ENCODE measurements around the gene ID4. TPM values are rescaled to one million over a fixed set of nuclear protein-coding genes. Genes with fewer than 3 reads are reported as not detected.

Gene ID4
- total RNA-seq, 1 donor from 2014 or later, result 1.6 TPM

- Histone ChIP-seq H3K27me3 (ENCODE audit: control insufficient read depth, insufficient read depth, low read length) (peaks cover 8% of the 10 kb centered on the region), H3K4me3 (ENCODE audit: low read depth, low read length) (no peak overlapping the region), H3K36me3 (ENCODE audit: control insufficient read depth, insufficient read depth, low read length) (no peaks in the 10 kb centered on the region)
- FAIRE-seq (no peak), DNase-seq (ENCODE audit: low read depth) (no peak)
- TF ChIP-seq, protein P1, sequence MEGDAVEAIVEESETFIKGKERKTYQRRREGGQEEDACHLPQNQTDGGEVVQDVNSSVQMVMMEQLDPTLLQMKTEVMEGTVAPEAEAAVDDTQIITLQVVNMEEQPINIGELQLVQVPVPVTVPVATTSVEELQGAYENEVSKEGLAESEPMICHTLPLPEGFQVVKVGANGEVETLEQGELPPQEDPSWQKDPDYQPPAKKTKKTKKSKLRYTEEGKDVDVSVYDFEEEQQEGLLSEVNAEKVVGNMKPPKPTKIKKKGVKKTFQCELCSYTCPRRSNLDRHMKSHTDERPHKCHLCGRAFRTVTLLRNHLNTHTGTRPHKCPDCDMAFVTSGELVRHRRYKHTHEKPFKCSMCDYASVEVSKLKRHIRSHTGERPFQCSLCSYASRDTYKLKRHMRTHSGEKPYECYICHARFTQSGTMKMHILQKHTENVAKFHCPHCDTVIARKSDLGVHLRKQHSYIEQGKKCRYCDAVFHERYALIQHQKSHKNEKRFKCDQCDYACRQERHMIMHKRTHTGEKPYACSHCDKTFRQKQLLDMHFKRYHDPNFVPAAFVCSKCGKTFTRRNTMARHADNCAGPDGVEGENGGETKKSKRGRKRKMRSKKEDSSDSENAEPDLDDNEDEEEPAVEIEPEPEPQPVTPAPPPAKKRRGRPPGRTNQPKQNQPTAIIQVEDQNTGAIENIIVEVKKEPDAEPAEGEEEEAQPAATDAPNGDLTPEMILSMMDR (IDR thresholded peaks at IDR 0.05; ENCODE audit: insufficient read depth, low read length, severe bottlenecking), result no peak
Observed at GRCh38 chr6:19848465-19849029, 11.4 kb downstream of the ID4 start.

DNA sequence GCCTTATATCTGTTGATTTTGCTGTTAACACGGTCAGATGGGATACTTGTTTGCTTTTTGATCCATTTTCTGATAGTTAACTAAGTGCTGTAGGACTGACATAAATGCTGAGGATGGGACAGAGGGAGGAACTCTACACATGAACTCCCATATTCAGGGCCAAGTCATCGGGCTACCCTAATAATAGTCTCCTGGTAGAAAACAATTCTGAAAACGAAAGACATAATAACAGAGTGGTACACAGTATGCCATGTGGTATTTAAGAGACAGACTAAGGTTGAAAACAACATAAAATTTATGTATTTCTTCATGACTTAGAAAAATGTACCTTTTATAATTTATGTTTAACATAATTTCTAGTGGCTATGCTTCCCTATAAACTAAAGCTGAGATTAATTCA is 12.0 kb downstream of the ID4 start:
- Histone ChIP-seq H3K27me3 (ENCODE audit: control insufficient read depth, insufficient read depth, low read length) (peaks cover 8% of the 10 kb centered on the region), H3K4me3 (ENCODE audit: low read depth, low read length) (no peak overlapping the region), H3K36me3 (ENCODE audit: control insufficient read depth, insufficient read depth, low read length) (no peaks in the 10 kb centered on the region)
- FAIRE-seq, result no peak
- DNase-seq (ENCODE audit: low read depth), result no peak
- TF ChIP-seq, protein P1 (IDR thresholded peaks at IDR 0.05; ENCODE audit: insufficient read depth, low read length, severe bottlenecking), result no peak

DNA sequence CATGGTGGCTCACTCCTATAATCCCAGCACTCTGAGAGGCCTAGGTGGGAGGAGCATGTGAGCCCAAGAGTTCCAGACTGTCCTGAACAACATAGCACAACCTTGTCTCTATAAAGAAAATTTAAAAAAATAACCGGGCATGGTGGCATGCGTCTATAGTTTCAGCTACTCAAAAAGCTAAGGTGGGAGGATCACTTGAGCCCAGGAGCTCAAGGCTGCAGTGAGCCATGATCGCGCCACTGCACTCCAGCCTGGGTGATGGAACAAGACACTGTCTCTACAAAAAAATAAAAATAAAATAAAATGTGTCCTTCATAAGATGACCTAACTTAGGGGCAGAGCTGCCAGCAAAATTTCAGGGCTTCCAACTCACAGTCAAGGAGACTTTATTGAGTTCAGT is 12.6 kb downstream of the ID4 start:
- no peak for FAIRE-seq
- H3K4me3 ChIP-seq (ENCODE audit: low read depth, low read length), result no peak overlapping the region
- DNase-seq (ENCODE audit: low read depth), result no peak
- peaks cover 3% of the 10 kb centered on the region for H3K27me3 ChIP-seq (ENCODE audit: control insufficient read depth, insufficient read depth, low read length)
- TF ChIP-seq, protein P1 (IDR thresholded peaks at IDR 0.05; ENCODE audit: insufficient read depth, low read length, severe bottlenecking), result no peak
- H3K36me3 ChIP-seq (ENCODE audit: control insufficient read depth, insufficient read depth, low read length), result no peaks in the 10 kb centered on the region

- no peaks in the 10 kb centered on the region for H3K36me3 ChIP-seq (ENCODE audit: control insufficient read depth, insufficient read depth, low read length)
- H3K4me3 ChIP-seq (ENCODE audit: low read depth, low read length), result no peak overlapping the region
- peak; percentile 65 for DNase-seq (ENCODE audit: low read depth)
- H3K27me3 ChIP-seq (ENCODE audit: control insufficient read depth, insufficient read depth, low read length), result no peaks in the 10 kb centered on the region
- TF ChIP-seq, protein P1 (IDR thresholded peaks at IDR 0.05; ENCODE audit: insufficient read depth, low read length, severe bottlenecking), result peak; percentile 78
- FAIRE-seq, result peak; percentile 70
Observed at GRCh38 chr6:19851241-19852089, 14.3 kb downstream of the ID4 start.

DNA sequence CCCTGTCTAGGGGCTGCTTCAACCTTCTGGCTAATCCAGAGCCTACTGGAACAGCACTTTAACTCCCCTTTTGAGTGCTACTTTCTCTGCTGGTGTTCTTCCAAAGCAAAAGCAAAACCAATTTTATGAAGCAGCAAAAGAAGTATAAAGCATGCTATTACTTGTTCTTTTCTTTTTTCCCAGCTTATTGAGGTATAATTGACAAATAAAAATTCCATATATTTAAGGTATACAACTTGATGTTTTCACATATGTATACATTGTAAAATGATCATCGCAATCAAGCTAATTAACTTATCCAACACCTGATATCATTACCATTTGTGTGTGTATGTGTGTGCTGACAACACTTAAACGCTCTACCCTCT is 14.9 kb downstream of the ID4 start:
- FAIRE-seq, result no peak
- DNase-seq (ENCODE audit: low read depth), result no peak
- no peaks in the 10 kb centered on the region for H3K27me3 ChIP-seq (ENCODE audit: control insufficient read depth, insufficient read depth, low read length)
- TF ChIP-seq, protein P1 (IDR thresholded peaks at IDR 0.05; ENCODE audit: insufficient read depth, low read length, severe bottlenecking), result no peak
- H3K4me3 ChIP-seq (ENCODE audit: low read depth, low read length), result no peak overlapping the region
- no peaks in the 10 kb centered on the region for H3K36me3 ChIP-seq (ENCODE audit: control insufficient read depth, insufficient read depth, low read length)
